GM18508 (cell line): ENCODE data around the gene APOL2.
"Not testable (repeated sequence)": the region's sequence is repeated elsewhere in the genome, so short reads cannot be mapped to it uniquely, and the experiment has no call there.

Experiments used
- ATAC-seq: cut with Tn5 transposase; IDR thresholded peaks from one replicate; pipeline ENCODE4 v1.9.1; 2021; ENCODE audit warnings: moderate number of reproducible peaks; ENCODE audit not compliant: insufficient read depth, unreplicated experiment

Gene APOL2

DNA sequence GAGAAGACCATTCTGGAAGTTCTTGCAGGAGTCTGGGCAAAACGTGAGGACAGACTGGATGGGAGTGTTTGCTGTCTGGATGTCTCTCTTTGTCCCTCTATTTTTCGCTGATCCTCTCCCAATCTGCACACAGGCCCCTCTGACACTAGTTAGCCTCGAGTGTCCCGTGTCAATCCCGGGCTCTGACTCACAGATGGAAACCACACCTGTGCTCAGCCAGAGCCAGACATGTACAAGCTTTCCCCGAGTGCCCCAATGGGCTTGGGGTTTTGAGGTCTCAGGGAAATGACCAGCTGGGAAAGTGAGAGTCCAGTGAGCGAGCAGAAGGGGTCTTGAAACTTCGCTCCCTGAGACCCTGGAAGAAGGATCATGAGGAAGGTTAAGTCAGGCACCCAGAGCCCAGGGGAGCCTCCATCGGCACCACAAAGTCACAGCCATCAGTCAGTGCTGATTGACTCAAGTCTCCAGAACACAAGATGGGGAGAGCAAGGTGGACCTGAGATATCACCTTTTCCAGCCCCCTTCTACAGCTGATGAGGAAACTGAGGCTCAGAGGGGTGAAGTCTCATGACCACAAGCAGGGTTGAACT, 13.9 kb downstream of the APOL2 start:
- ATAC-seq: no peak

DNA sequence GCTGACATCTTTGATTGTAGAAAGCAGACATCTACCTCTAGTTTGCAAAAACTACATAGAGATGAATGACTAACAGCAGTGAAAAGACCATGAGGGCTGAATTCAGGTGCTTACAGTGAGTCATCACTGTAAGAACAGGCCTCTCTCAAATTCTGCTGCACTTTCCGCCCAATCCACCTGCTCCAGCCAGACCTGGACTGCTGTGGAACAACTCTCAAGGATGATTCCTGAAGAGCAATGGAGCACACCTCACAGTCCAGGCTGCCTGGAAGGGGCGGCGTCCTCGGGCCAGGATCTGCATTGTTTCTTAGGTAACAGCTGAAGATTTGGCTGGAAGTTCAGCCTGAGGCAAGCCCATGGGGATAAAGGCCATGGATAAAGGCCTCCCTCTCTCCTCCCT, 15.1 kb downstream of the APOL2 start:
- no peak for ATAC-seq

DNA sequence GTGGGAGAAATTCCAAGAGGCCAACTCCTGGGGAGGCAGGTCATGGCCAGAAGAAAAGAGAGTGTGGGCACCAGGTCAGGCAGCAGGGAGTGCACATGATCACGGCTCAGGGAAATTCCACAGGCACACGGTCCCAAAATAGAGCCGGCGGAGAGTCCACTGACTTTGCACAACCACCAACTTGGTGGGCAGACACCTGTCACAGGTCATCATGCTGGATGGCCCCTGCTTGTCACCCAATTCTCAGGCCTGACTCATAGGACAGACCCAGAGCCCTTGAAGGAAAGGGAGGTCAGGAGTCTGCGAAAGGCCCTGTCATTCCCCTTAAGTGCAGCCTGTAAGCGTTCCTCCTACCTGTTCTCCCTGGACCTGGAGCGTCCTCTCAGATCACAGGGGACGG, 15.8 kb downstream of the APOL2 start:
- ATAC-seq: no peak

DNA sequence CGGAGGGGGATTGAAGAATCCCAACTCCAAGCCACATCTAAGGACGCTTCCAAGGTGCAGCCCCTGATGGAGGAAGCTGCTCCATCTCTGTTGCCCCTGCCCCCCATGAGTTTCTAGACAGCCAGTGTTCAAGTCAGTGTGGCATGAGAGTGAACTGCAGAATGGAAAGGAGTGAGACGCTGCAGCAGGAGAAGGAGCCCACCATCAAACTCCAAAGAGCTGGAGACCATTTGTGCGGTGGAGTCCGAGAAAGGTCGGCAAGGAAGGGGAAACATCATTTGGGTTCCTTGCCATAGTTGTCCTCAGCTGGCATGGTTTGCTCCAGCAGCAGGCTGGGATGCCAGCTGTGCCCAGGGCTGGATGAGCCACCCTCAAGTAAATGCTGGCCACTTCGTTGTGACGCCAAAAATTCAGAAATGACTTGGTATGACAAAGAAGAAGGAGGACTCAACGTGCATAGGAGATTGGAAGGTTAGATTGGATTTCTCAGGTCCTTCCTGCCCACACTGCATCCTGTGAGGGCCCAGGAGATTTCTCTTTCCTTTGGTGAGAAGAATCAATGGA, 16.4 kb downstream of the APOL2 start:
- ATAC-seq: no peak

DNA sequence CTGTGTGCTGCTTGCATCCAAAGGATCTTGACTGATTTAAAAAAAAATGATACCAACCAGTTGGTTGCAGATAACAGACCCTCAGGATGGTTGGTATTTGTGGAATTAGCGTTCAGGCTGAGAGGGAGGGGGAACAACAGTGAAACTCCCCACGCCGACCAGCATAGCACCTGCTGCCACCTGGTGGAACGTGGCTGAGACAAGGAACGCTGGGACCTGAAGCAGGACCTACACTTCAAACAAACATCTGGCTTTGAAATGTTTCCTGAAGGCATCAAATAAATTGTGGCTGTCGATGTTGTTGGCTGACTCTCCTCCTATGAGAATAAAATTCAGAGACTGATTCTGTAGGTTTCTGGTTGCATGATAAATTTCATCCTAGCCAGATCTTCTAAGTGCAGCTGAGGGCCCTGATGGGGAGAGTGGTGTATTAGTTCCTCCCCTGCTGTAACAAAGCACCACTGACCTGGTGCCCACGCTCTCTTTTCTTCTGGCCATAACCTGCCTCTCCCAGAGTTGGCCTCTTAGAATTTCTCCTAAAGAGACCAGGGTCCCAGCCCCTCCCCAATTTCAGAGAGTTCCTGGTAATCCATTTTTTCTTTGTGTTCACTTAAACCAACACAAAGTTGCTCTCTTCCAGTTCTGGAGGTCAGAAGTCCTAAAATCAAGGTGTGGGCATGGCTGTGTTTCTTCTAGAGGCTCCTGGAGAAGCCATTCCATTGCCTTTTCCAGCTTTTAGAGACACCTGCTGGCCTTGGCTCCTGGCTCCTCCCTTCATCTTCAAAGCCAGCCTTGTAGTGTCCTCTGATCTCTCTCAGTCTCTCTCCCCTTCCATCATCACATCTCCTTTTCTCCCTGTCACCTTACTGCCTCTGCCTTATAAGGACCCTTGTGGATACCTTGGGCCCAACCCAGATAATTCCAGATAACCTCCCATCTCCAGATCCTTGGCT, 17.3 kb downstream of the APOL2 start:
- no peak for ATAC-seq

DNA sequence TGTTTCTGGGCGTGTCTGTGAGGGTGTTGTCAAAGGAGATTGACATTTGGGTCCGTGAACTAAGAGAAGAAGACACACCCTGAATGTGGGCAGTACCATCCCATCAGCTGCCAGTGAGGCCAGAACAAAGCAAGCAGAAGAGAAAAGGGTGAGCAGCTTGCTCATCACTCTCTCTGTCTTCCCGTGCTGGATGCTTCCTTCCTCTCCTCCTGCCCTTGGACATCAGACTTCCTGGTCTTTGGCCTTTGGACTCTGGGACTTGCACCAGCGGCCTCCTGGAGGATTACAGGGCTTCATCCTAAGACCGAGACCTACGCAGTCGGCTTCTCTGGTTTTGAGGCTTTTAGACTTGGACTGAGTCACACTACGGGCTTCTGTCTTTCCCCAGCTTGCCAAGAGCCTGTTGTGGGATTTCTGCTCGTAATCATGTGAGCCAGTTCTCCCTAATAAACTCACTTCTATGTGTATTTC, 18.8 kb downstream of the APOL2 start:
- no peak for ATAC-seq

DNA sequence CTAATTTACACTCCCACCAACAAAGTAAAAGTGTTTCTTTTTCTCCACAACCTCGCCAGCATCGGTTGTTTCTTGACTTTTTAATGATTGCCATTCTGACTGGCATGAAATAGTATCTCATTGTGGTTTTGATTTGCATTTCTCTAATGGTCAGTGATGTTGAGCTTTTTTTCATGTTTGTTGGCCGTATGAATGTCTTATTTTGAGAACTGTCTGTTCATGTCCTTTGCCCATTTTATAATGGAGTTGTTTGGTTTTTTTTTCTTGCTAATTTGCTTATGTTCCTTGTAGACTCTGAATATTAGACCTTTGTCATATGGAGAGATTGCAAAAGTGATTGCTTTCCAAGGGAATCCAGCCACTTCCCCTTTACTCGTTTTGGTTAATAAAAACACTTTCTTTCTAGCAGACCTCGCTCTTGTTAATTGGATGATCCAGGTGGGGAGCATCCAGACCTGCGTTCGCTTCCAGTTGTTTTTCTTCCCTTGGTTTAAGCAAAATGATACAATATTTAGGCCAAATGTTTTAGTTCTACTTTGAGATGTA, 20.6 kb downstream of the APOL2 start:
- ATAC-seq: no peak

DNA sequence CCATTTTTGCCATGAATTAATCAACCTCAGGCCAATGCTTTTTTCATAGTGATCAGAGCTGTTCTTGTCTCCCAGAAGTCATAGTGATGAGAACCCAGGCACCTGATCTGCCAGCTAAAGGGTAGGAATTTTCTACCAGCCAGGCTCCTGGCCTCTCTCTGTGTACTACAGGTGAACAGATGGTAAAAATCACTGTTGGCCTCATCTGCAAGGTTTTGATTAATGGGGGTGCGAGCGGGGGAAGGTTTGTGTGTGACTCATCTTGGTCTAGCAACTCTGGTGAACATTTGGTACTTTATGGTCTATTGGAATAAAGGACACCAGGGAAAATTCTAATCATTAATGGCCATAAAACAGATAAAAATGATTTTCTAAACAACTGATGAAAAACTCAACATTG, 23.3 kb downstream of the APOL2 start:
- no peak for ATAC-seq

DNA sequence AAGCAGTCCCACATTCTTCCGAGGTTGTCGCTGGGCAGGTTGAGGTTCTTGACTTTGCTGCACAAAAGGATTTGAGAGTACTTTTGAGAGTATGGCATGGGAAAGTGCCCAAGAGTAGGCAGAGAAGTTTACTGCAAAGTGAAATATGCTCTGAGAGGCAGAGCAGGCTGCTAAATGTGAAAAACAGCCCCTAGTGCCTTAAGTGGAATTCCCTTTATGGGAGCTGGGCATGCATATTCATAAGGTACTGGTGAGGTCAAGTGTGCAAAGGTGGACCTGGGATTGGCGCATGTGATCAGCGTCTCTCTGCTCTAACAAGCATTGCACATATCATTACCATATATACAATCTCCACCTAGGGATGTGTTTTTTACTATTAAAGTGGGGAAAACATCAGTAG, 25.7 kb downstream of the APOL2 start:
- no peak for ATAC-seq

DNA sequence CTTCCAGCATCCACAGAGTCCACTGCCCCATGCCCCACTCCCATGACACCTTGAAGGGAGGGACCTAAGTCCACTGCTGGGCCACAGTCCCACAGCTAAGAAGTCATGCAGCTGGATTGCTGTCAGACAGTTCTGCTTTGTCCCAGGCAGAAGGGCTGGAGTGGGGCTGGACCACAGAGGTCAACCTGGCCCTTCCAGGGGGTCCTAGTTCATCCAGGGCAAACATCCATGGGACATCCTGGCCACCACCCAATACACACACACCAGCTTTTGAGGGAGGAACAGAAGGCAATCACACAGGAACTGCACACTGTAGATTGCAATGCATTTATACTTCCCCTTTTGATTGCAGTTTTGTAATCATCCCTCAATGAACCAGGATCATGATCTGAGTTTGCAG, 26.4 kb downstream of the APOL2 start:
- no peak for ATAC-seq

DNA sequence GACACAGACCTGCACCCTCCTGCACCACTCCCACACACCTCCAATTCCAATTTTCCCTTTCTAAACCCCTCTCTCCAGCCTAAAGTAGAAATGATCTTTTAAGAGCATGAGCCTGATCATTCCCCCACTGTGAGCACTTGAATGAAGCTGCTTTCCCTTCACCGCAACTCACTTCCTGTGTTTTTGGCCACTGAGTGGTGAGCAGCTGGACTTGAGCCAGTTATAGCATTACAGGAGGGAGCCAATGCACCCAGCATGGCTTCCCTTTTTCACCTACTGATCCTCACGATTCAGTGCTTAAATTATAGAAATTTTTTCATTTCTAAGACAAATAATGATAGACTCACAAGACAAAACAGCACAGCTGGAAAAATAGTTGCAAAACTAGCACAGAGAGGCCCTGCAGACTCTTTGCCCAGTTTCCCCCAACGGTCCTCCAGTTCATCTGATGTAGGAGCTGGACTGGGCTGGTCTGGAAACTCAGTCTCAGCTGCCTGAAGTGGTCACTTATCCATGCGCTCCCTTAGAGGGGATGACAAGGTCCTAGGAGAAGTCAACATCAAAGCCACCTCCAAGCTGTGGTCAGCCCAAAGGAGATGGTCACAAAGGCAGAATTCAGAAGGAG, 28.0 kb downstream of the APOL2 start:
- no peak for ATAC-seq

DNA sequence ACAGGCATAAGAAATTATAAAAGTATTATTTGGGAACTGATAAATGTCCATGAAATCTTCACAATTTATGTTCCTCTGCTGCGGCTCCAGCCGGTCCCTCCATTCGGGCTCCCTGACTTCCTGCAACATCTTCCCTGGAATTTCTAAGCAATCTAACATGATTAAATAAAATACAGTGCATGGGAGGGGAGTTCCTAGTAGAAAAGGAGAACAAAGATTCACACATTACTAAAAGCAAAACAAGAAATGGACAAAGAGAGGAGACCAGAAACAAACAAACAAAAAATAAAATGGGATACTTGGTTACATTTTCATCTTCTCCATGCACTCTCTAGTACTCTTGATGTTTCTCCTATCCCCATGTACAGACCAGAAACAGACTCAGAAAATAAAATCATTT, 29.1 kb downstream of the APOL2 start:
- no peak for ATAC-seq

DNA sequence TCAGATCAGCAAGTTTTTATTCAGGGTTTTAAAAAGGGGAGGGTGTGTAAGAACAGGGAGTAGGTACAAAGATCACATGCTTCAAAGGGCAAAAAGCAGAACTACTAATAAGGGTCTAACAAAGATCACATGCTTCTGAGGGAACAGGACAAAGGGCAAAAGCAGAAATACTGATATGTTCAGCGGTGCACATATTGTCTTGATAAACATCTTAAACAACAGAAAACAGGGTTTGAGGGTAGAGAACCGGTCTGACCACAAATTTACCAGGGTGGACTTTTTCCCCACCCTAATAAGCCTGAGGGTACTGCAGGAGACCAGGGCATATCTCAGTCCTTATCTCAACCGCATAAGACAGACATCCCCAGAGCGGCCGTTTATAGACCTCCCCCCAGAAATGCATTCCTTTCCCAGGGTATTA, 29.8 kb downstream of the APOL2 start:
- not testable (repeated sequence) for ATAC-seq

DNA sequence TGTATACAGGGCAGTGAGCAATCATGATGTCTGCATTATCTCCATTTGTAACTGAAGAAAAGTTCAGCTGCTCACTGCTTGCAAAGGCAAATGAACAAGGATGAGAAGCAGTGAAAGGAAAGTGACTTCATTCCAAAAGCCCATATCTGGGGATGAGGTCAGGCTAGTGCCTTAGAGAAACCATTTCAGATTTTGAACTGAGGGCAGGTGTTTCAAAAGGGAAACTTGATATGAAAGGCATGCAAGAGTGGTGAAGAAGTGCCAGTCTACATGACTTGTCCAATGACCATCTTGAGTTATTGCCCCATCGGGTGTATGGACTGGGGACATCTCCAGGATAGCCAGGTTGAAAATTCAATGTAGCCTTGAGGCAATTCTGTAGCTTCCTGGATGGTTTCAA, 30.4 kb downstream of the APOL2 start:
- ATAC-seq: no peak

DNA sequence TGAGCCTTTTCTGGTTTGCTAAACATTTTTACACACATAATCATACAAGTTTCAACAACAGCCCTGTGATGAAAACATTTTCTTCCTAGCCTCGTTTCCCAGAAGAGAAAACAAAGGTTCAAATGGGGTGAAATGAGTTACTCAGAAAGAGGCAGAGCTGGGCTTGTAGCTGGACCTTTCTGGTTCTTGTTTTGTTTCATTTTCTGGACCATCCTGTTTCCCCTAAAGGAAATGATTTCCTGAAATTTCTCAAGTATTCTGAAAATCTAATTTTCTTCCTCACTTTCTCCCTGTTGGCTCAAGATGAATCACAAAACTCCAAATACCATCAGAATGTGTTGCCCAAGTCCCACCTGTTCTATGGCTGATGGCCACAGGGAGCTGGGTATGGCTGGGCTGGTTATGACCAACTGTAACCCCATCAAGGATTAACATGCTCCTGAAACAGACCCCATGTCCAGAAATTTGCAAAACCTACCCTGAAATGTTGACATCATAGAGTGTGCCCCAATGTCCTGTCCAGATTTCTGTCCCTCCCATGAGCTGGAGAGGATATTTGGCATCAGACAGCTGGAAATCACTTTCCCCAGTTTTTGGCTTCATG, 31.1 kb downstream of the APOL2 start:
- ATAC-seq: no peak

DNA sequence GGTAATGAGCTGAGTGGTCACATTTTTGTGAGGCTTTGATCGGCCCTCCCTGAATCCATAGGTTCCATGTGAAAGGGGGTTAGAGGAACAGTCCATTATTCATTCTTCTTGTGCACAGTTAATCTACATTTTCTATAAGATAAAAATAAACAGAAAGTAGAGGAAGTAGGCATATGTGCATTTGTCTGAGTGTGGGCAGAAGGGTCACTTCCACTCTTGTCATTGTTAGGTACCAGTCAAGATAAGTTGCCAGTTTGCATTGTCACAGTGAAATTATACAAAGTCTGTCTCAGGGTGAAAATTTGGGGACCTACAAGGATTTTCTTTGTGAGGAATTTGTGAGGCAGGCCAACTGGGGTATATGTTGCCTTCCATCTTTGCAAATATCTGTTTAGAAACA, 33.1 kb downstream of the APOL2 start:
- ATAC-seq: no peak

DNA sequence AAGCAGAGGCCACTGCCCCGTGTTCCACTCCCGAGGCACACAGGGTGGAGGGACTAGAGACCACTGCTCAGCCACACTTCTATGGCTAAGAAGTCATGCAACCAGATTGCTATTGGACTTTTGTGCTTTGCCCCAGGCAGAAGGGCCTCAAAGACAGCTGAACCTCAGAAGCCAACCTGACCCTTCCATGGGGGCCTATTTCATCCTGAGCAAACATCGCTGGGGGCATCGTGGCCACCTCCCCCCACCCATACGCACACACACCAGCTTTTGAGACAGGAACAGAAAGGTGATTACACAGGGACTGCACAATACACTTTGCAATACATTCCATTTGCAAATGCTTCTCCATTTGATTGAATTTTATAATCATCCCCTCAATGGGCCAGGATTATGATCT, 33.8 kb downstream of the APOL2 start:
- not testable (repeated sequence) for ATAC-seq

DNA sequence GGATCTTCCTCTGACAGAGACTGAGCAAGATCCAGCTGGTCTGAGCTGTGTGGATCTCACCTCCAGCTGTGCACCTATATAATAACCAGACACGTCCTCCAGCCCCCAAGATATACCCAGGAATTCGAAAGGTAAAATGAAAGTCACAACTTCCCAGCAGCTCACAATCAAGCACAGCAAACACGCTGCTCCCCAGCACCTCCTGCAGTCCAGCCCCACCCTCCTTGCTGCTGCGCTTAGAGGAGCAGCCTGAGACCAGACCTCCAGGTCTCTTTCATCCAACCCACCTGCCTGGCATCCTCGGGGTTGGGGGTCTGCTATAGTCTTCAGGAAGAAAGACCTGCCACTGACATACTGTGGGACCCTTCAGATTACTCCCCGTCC, 34.7 kb downstream of the APOL2 start:
- no peak for ATAC-seq

DNA sequence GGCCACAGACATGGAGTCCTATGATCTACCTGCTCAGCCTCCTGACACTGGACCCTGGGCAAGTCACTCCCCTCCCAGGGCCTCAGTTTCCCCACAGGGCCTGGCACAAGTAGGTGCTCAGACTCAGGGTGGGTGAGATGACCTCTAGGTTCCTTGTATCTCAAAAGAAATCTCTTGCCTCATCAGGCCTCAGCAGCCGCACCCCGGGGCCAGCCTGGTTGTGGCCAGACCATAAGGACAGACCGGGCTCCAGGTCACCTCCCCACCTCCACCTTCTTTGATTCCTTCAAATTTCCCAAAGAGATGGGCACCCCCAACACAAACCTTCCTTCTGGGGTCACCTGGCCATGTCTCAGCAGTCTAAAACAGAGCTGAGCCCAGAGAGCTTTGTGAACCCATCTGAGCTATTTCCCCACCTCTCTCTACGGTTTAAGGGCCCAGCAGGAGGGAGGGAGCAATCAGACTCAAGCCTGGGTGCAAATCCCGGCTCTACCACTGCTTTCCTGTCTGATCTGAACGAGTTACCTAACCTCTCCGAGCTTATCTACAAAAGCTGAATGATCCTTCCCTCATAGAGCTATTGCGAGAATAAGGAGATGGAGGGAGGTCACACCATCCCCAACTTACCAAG, 35.2 kb downstream of the APOL2 start:
- no peak for ATAC-seq

DNA sequence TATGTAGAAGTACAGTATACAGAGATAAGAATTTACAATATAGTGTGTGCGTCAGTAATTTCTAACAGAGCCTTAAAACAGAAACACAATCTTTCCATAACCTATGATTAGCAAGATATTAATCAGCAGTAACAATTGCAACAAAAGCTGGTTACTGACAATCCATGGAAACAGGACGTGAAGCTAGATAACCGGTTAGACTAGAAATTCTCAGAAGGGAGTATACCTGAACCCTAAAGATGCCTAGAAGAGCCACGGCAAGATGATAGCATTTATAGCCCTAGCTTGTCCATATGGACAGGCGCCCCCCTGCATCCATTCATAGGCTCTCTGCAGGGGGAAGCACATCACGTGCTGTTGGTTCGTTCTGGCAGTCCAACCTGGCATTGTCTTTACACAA, 35.9 kb downstream of the APOL2 start:
- not testable (repeated sequence) for ATAC-seq
